Fibroblast of skin of back (primary cell): ENCODE results near the gene ATP2B2.

ENCODE experiments used
- DNase-seq: peaks from one replicate; pipeline ENCODE4 v3.0.0-alpha.2; 2013

The ATP2B2 gene

GRCh38 chr3:10357095-10357494 lies 148.3 kb downstream of the ATP2B2 start:
- no peak for DNase-seq

- DNase-seq: peak; percentile 35
Observed at GRCh38 chr3:10356461-10356981, 148.9 kb downstream of the ATP2B2 start.

- DNase-seq: peak; percentile 68
Observed at GRCh38 chr3:10354361-10355015, 150.9 kb downstream of the ATP2B2 start.

DNA sequence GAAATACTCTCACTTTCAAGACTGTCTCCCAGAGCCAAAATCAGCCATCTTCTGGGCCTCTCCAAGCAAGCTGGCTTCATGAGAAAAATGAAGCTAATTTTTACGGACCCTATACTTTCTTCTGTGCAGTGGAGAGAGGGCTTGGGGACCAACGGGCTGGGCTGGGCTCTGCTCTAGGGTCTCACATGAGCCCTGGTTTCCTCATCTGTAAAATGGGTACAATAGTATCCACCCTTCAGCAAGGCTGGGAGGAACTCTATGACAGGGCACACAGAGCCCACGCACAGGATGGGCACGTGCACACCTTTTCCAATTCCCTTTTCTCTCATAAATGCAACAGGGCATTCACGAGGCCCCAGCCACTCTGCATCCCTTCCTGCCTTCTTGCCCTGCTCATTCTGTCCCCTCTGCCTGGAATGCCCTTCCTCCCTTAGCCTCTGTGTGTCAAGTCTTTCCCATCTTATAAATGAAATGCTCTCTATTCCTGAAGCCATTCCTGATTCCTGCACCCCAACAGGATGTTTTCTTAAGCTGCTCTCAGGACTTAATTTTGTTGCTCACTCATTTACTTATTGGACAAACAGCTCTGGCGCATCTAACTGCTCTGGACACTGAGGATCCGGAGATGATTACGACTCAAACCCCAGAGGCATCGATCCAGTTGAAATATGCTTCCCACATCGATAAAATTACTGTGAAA lies 151.6 kb downstream of the ATP2B2 start:
- DNase-seq: peak; percentile 43

GRCh38 chr3:10353160-10353559 lies 152.2 kb downstream of the ATP2B2 start:
- DNase-seq: no peak

GRCh38 chr3:10352146-10352911 lies 153.1 kb downstream of the ATP2B2 start:
- DNase-seq: peak; percentile 94

GRCh38 chr3:10351013-10351735 lies 154.2 kb downstream of the ATP2B2 start:
- no peak for DNase-seq

GRCh38 chr3:10350324-10350985 lies 154.9 kb downstream of the ATP2B2 start:
- no peak for DNase-seq

GRCh38 chr3:10349801-10350200 lies 155.6 kb downstream of the ATP2B2 start:
- no peak for DNase-seq

- DNase-seq: no peak
Observed at GRCh38 chr3:10348404-10348721, 157.0 kb downstream of the ATP2B2 start.

DNA sequence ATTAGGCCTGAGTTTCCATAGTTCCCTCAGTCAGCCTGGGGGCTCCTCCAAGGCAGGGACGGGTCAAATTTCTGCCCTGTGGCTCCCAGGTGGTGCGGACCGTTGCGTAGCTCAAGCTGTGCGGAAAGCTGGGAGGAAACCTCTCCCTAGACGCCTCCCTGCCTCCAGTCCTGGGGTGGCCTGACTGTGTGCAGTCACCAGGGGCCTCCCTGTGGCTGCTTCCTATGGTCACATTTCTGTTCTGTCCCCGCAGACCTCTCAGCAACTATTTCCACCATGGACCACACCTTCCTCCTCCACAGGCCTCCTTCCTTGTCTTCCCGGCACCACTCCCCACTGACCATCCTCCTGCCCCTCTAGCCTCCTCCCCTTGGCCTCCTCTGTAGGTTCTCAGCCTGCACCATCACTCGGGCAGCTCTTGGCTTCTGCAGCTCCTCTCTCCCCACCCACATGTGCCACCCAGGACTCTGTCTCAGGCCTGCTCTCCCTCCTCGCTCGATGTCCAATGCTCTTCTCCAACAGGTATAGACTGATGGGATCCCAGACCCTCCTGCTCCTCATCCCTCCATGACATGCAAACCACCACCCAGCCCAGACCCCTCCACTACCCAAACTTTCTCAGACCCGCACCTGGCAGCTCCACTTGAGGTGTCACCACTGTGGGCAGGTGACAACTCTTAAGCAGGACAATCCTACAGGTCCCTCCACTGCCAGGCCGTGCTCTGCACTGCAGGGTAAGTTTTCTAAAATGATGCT lies 157.6 kb downstream of the ATP2B2 start:
- no peak for DNase-seq

GRCh38 chr3:10345911-10346310 lies 159.5 kb downstream of the ATP2B2 start:
- no peak for DNase-seq

GRCh38 chr3:10344944-10345575 lies 160.3 kb downstream of the ATP2B2 start:
- DNase-seq: no peak

DNA sequence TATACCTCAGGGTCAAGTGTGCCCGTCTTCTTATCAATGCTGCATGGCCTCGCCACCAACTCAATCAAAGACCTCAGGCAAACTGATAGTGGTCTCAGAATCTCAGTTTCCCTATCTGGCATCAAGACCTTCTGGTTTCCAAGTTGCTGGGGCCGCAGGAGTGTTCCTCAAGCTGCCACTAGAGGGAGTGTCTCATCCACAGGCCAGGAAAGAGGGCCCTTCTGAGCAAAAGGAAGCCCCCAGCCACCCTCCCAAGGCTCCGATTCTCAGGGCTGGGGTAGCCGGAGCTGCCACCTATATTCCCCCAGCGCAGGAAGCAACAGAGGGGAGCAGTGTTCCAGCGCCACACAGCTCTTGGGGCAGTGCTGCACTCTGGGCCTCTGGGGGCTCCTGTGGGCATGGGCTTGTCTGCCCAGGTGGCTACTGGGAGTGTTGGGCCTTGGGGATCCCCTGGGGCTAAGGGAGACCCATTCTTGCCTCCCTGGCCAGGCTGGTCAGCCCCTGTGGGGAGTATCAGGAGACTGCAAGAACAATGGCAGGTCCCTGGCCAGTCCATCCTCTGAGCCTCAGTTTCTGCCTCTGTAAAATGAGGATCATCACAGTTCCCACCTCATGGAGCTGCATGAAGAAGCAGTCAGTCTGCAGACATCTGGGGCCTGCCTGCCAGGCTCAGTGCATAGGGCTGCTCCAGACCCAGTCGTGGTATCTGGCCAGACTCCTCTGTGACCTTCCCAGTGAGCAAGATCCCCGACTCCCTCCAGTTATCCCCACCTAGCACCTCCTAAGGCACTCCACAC lies 161.0 kb downstream of the ATP2B2 start:
- peak; percentile 38 for DNase-seq

DNA sequence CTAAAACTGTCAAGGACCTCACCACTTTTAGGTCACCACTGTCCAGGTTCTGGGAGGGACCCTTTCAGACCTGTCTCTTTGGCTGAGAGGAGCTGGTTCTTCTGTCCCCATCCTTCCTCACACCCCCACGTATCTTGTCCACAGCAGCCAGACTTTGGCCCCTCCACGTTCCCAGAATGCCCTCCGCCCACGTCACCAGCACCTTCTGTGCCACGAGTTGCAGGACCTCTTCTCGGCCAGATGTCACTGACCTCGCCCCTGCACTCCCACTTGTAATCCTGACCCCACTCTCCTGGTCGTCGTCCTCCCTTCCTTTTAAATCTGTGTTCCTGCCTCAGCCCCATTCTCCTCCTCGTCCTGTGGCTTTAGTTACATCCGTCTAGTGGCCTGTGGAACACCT lies 161.9 kb downstream of the ATP2B2 start:
- no peak for DNase-seq

DNA sequence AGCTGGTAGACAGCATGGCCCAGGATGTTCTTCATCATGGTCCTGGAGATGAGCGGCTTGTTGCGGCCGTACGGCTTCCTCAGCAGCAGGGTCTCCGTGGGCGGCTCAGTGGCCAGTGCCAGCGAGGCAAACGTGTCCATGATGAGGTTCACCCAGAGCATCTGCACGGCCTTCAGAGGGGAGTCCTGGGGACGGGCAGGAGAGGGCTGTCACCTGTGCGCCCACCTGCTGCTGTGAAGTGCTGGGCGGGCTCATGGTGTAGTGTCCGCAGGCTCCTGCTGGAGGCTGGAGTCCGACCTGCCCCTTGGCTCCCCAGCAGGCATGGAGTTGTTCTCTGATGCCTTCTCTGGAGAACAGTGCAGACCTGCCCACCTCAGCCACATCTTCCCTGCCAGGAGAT lies 162.6 kb downstream of the ATP2B2 start:
- DNase-seq: no peak

- no peak for DNase-seq
Observed at GRCh38 chr3:10341901-10342398, 163.4 kb downstream of the ATP2B2 start.

DNA sequence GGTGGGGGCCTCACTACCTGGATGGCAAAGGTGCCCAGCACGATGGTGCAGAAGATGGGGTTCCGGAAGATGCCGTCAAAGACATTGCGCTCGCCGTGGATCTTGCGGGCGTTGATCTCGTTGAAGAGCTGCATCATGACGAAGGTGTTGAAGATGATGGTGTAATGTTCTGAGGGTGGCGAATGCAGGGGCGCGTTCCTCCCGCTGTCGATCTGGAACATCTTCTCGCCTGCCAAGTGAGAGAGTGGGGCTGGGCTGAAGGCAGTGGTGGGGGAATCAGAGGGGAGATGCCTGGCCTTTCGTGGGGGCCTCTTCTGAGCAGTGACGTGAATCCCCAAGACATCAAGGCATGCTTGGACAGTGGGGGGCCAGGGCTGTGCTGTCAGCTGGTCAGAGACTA lies 164.9 kb downstream of the ATP2B2 start:
- no peak for DNase-seq

GRCh38 chr3:10340046-10340445 lies 165.3 kb downstream of the ATP2B2 start:
- no peak for DNase-seq

DNA sequence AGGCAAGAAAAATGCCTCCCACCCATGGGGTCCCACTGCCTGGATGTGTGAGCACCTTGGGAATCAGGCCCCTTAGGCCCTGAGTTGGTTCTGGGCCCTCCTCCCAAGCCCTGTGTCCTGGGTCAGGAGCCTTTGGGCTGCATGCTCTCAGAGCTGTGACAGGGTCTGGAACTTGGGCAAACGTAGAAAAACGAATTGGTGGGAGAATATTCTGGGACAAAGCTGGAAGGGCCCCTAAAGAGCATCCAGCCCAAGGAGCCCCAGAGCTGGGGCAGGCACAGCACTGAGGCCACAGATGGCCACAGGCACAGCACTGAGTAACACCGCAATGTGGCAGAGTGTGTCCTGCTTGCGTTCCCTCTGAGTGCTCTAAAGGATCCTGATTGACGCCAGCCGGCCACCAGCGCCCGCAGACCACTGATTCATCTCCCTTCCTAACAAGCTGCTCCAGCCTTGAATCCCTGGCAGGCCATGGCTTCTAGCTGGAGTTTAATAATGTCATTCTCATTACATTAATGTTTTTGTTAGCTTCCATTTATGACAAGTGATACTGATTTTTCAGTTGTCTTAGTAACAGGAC lies 165.9 kb downstream of the ATP2B2 start:
- DNase-seq: no peak
